Peyer's patch (tissue), 4 donors: ENCODE measurements around the gene CDHR2. TPM values are rescaled to one million over a fixed set of nuclear protein-coding genes. Genes with fewer than 3 reads are reported as not detected.
"Not testable (repeated sequence)": the region's sequence is repeated elsewhere in the genome, so short reads cannot be mapped to it uniquely, and the experiment has no call there.

Experiments used
- DNase-seq, 3 donors: peaks; one replicate each; pipeline ENCODE4 v3.0.0-alpha.2; 2017 to 2019
- H3K27ac ChIP-seq, 4 donors: fragments of 200-600 bp; sonication (generic); one replicate each; pipeline ENCODE4 v1.5.1; 2016 to 2019
- H3K27me3 ChIP-seq, 2 donors: fragments of 200-600 bp; sonication (generic); one replicate each; pipeline ENCODE4 v1.5.1; 2019
- H3K36me3 ChIP-seq, 3 donors: fragments of 200-600 bp; sonication (generic); one replicate each; pipeline ENCODE4 v1.5.1; 2016 to 2019
- H3K4me1 ChIP-seq, 4 donors: fragments of 200-600 bp; sonication (generic); one replicate each; pipeline ENCODE4 v1.5.1; 2016 to 2019
- H3K4me3 ChIP-seq, 4 donors: fragments of 200-600 bp; sonication (generic); 1 replicate in 3 of 4; 2 replicates in 1 of 4; pipeline ENCODE4 v1.5.1; 2016 to 2019; ENCODE audit warnings: mild to moderate bottlenecking in 1 of 4
- H3K9me3 ChIP-seq, 4 donors: fragments of 200-600 bp; sonication (generic); one replicate each; pipeline ENCODE4 v1.5.1; 2016 to 2019; ENCODE audit warnings: mild to moderate bottlenecking in 1 of 4
- POLR2A ChIP-seq, 2 donors: fragments of 450-650 bp; IDR thresholded peaks; one replicate each; pipeline ENCODE4 v1.5.1; 2017; ENCODE audit warnings: antibody characterized with exemption in 2 of 2, mild to moderate bottlenecking in 2 of 2, moderate library complexity in 2 of 2
- total RNA-seq, 4 donors: library from RNA; depleted of rRNA; stranded (reverse); fragments of >200 nt; gene quantifications; one replicate each; pipeline ENCODE4 v1.1.0, GENCODE V29; 2016
- TF ChIP-seq, protein P1 (sequence below), 6 experiments: fragments of 450-650 bp in 4 of 6; fragments of 200-600 bp in 2 of 6; sonication (generic) in 1 of 6; IDR thresholded peaks; one replicate each; pipeline ENCODE4 v1.5.1; 2017 to 2019; ENCODE audit warnings: antibody characterized with exemption in 6 of 6, mild to moderate bottlenecking in 3 of 6, moderate library complexity in 1 of 6

CDHR2 gene
- total RNA-seq, 4 donors from 2014 or later = 39.6 to 823 (median 613) TPM

GRCh38 chr5:176587398-176587797 is 38.3 kb downstream of the CDHR2 start:
- no peak overlapping the region for H3K27ac ChIP-seq
- no peak for DNase-seq
- no peak overlapping the region for H3K4me3 ChIP-seq
- peaks cover 0 to 14% (median 3%) of the 10 kb centered on the region in 4 donors for H3K9me3 ChIP-seq
- no peaks in the 10 kb centered on the region for H3K4me1 ChIP-seq
- TF ChIP-seq POLR2A (IDR thresholded peaks at IDR 0.05) = no peak
- TF ChIP-seq, protein P1, sequence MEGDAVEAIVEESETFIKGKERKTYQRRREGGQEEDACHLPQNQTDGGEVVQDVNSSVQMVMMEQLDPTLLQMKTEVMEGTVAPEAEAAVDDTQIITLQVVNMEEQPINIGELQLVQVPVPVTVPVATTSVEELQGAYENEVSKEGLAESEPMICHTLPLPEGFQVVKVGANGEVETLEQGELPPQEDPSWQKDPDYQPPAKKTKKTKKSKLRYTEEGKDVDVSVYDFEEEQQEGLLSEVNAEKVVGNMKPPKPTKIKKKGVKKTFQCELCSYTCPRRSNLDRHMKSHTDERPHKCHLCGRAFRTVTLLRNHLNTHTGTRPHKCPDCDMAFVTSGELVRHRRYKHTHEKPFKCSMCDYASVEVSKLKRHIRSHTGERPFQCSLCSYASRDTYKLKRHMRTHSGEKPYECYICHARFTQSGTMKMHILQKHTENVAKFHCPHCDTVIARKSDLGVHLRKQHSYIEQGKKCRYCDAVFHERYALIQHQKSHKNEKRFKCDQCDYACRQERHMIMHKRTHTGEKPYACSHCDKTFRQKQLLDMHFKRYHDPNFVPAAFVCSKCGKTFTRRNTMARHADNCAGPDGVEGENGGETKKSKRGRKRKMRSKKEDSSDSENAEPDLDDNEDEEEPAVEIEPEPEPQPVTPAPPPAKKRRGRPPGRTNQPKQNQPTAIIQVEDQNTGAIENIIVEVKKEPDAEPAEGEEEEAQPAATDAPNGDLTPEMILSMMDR (IDR thresholded peaks at IDR 0.05) = no peak
- peaks cover 0 to 61% (median 0%) of the 10 kb centered on the region in 3 donors for H3K36me3 ChIP-seq
- no peaks in the 10 kb centered on the region for H3K27me3 ChIP-seq

GRCh38 chr5:176588297-176588696 is 39.2 kb downstream of the CDHR2 start:
- Histone ChIP-seq H3K27ac (no peak overlapping the region), H3K4me3 (no peak overlapping the region), H3K9me3 (peaks cover 0 to 14% (median 3%) of the 10 kb centered on the region in 4 donors), H3K27me3 (no peaks in the 10 kb centered on the region), H3K4me1 (no peaks in the 10 kb centered on the region), H3K36me3 (peaks cover 0 to 59% (median 0%) of the 10 kb centered on the region in 3 donors)
- no peak for DNase-seq
- TF ChIP-seq POLR2A (IDR thresholded peaks at IDR 0.05) = no peak
- TF ChIP-seq, protein P1 (IDR thresholded peaks at IDR 0.05) = no peak

- Histone ChIP-seq H3K27ac (no peak overlapping the region), H3K27me3 (no peaks in the 10 kb centered on the region), H3K9me3 (peaks cover 0 to 14% (median 3%) of the 10 kb centered on the region in 4 donors), H3K36me3 (peaks cover 0 to 50% (median 0%) of the 10 kb centered on the region in 3 donors), H3K4me3 (no peak overlapping the region), H3K4me1 (no peaks in the 10 kb centered on the region)
- TF ChIP-seq, protein P1 (IDR thresholded peaks at IDR 0.05) = no peak
- TF ChIP-seq POLR2A (IDR thresholded peaks at IDR 0.05) = no peak
- no peak for DNase-seq
Measured at GRCh38 chr5:176589039-176589769, 40.1 kb downstream of the CDHR2 start.

GRCh38 chr5:176590035-176590717 is 41.0 kb downstream of the CDHR2 start:
- no peak for DNase-seq
- no peaks in the 10 kb centered on the region for H3K4me1 ChIP-seq
- TF ChIP-seq, protein P1 (IDR thresholded peaks at IDR 0.05) = no peak
- TF ChIP-seq POLR2A (IDR thresholded peaks at IDR 0.05) = no peak
- peaks cover 0 to 8% (median 0%) of the 10 kb centered on the region in 4 donors for H3K9me3 ChIP-seq
- no peaks in the 10 kb centered on the region for H3K27me3 ChIP-seq
- no peak overlapping the region for H3K27ac ChIP-seq
- peaks cover 0 to 41% (median 0%) of the 10 kb centered on the region in 3 donors for H3K36me3 ChIP-seq
- no peak overlapping the region for H3K4me3 ChIP-seq

GRCh38 chr5:176591667-176592066 is 42.5 kb downstream of the CDHR2 start:
- H3K27me3 ChIP-seq, H3K9me3 ChIP-seq, H3K27ac ChIP-seq, H3K4me1 ChIP-seq, DNase-seq, H3K4me3 ChIP-seq: not testable (repeated sequence)
- peaks cover 0 to 33% (median 0%) of the 10 kb centered on the region in 3 donors for H3K36me3 ChIP-seq

- Histone ChIP-seq H3K27me3 (no peaks in the 10 kb centered on the region), H3K27ac (no peak overlapping the region), H3K36me3 (peaks cover 0 to 30% (median 0%) of the 10 kb centered on the region in 3 donors), H3K4me3 (no peak overlapping the region), H3K4me1 (peaks cover 0 to 11% (median 3%) of the 10 kb centered on the region in 4 donors), H3K9me3 (no peaks in the 10 kb centered on the region)
- DNase-seq = no peak
- TF ChIP-seq, protein P1 (IDR thresholded peaks at IDR 0.05) = no peak
- TF ChIP-seq POLR2A (IDR thresholded peaks at IDR 0.05) = no peak
Measured at GRCh38 chr5:176592573-176592972, 43.4 kb downstream of the CDHR2 start.
